ENCODE data around the gene CCR1.
"Not testable (repeated sequence)": the region's sequence is repeated elsewhere in the genome, so short reads cannot be mapped to it uniquely, and the experiment has no call there.

Gene CCR1

GRCh38 chr3:46168583-46169345 lies 39.3 kb downstream of the CCR1 start:
- DNase-seq (ENCODE audit: low spot score) = no peak

DNA sequence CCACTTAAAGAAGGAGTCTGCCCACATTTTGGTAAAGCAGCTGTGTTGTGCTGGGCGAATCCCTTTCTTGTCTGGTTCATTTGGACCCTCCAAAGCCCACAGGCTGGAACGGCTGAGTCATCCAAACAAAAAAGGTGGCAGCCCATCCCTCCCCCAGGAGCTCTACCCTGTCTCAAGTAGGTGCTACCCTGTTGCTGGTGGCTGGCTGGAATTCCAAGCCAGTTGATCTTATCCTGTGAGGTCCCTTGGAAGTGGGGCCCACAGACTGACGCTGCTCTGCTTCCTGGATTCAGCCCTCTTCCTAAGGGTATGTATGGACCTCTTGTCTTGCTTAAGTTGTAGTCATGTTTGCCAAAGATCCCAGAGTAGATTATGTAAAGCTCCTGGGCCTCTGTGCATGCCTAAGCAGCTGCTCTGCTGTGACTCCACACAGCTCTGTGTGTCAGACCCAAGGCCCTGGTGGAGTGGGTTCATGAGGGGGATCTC lies 44.5 kb downstream of the CCR1 start:
- no peak for DNase-seq (ENCODE audit: low spot score)

- DNase-seq (ENCODE audit: low spot score) = no peak
These were observed 45.0 kb downstream of the CCR1 start for GRCh38 chr3:46162975-46163555.

- DNase-seq (ENCODE audit: low spot score) = not testable (repeated sequence)
These were observed 50.4 kb downstream of the CCR1 start for GRCh38 chr3:46157685-46158084.

DNA sequence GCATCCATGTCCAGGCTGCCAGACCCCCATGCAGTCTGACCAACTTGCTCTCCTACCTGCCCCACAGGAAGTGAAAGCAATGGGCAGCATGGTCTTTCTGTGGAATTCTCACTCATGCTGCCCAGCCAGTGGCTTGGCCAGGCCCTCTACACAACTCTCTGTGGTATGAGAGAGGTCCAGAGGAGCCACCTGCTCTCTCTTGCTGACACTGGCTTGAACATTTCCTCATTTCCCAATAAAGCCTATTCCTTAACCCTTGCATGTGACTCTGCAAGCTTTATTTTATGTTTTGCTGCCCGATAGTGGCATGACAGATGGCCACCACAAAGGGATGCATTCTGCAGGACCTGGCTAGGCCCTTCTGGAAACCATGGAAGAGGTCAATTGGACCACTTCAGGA lies 53.8 kb downstream of the CCR1 start:
- DNase-seq (ENCODE audit: low spot score) = no peak

Data from AG20443 (cell line).